ENCODE results near the gene IGF1R. TPM values are rescaled to one million over a fixed set of nuclear protein-coding genes. Genes with fewer than 3 reads are reported as not detected.
A peak's percentile ranks its signal among the peaks of the same experiment; 100 is the strongest.

IGF1R gene
- total RNA-seq, 4 donors from 2014 or later, result 59.6 to 172 (median 88.5) TPM

- intact Hi-C loops (cut with DNase I; ENCODE audit: low total_unique reads), result loop anchor here (10.0 kb wide), 1 partner anchor 134 kb away; no protein-coding TSS in a partner anchor
- no peak for TF ChIP-seq POLR2A (IDR thresholded peaks at IDR 0.05)
- TF ChIP-seq CTCF (IDR thresholded peaks at IDR 0.05), result no peak
- WGBS, 2 donors, result 0% methylated on average over 17 to 47 of the region's 51 CpGs
- H3K4me3 ChIP-seq (ENCODE audit: low read depth, poor library complexity, severe bottlenecking), result peak overlapping the region; percentile 65
- DNase-seq (ENCODE audit: low spot score in 2 of 2), result peak in 1 of 2 donors; percentile 88
Observed at GRCh38 chr15:98650417-98651035, 2.2 kb downstream of the IGF1R start.

- TF ChIP-seq POLR2A (IDR thresholded peaks at IDR 0.05) (no peak), CTCF (IDR thresholded peaks at IDR 0.05) (no peak)
- H3K4me3 ChIP-seq (ENCODE audit: low read depth, poor library complexity, severe bottlenecking), result peak overlapping the region; percentile 65
- 5 to 8% methylated on average over 28 of the region's 28 CpGs for whole genome bisulfite sequencing, 2 donors
- peak in 1 of 2 donors; percentile 39 for DNase-seq (ENCODE audit: low spot score in 2 of 2)
- intact Hi-C loops (cut with DNase I; ENCODE audit: low total_unique reads), result loop anchor here (10.0 kb wide), 1 partner anchor 134 kb away; no protein-coding TSS in a partner anchor
Observed at GRCh38 chr15:98651036-98651481, 2.7 kb downstream of the IGF1R start.

- H3K4me3 ChIP-seq (ENCODE audit: low read depth, poor library complexity, severe bottlenecking), result peak overlapping the region; percentile 65
- 23 to 31% methylated on average over 14 of the region's 14 CpGs for WGBS, 2 donors
- TF ChIP-seq CTCF (IDR thresholded peaks at IDR 0.05), result no peak
- no peak for TF ChIP-seq POLR2A (IDR thresholded peaks at IDR 0.05)
- intact Hi-C loops (cut with DNase I; ENCODE audit: low total_unique reads), result loop anchor here (10.0 kb wide), 1 partner anchor 133 kb away; no protein-coding TSS in a partner anchor
- DNase-seq (ENCODE audit: low spot score in 2 of 2), result no peak
Observed at GRCh38 chr15:98651581-98652220, 3.4 kb downstream of the IGF1R start.

- no peak for DNase-seq (ENCODE audit: low spot score in 2 of 2)
- no peak overlapping the region for H3K4me3 ChIP-seq (ENCODE audit: low read depth, poor library complexity, severe bottlenecking)
- intact Hi-C loops (cut with DNase I; ENCODE audit: low total_unique reads), result loop anchor here (10.0 kb wide), 1 partner anchor 131 kb away; no protein-coding TSS in a partner anchor
- TF ChIP-seq CTCF (IDR thresholded peaks at IDR 0.05) (no peak), POLR2A (IDR thresholded peaks at IDR 0.05) (no peak)
- WGBS, 2 donors, result 17 to 19% methylated on average over 1 of the region's 1 CpG
Observed at GRCh38 chr15:98653686-98654085, 5.3 kb downstream of the IGF1R start.

- TF ChIP-seq CTCF (IDR thresholded peaks at IDR 0.05), result no peak
- TF ChIP-seq POLR2A (IDR thresholded peaks at IDR 0.05), result no peak
- intact Hi-C loops (cut with DNase I; ENCODE audit: low total_unique reads), result loop anchor here (10.0 kb wide), 1 partner anchor 130 kb away; no protein-coding TSS in a partner anchor
- no peak overlapping the region for H3K4me3 ChIP-seq (ENCODE audit: low read depth, poor library complexity, severe bottlenecking)
- no peak for DNase-seq (ENCODE audit: low spot score in 2 of 2)
- 68 to 76% methylated on average over 4 of the region's 4 CpGs for WGBS, 2 donors
Observed at GRCh38 chr15:98654790-98655360, 6.5 kb downstream of the IGF1R start.
